GM13977 (cell line): ENCODE data around the gene SH2B3.
"Not testable (repeated sequence)": the region's sequence is repeated elsewhere in the genome, so short reads cannot be mapped to it uniquely, and the experiment has no call there.

Experiments used
- DNase-seq: peaks from one replicate; pipeline ENCODE4 v3.0.0; 2012; ENCODE audit warnings: low spot score
- in situ Hi-C: fragments of 300-500 bp; cut with MboI; formaldehyde crosslinking; loops from one replicate; pipeline ENCODE4 v1.12.0; 2022; ENCODE audit warnings: low sequenced_read_pairs, low pct_unique_long_range_greater_than_20kb, mixed read lengths, inconsistent platforms; ENCODE audit not compliant: unreplicated experiment
- TF ChIP-seq, protein P1 (sequence below): IDR thresholded peaks from 2 replicates; pipeline ENCODE4 v1.5.1; 2012; ENCODE audit warnings: mild to moderate bottlenecking, control low read depth; ENCODE audit not compliant: insufficient read depth; ENCODE audit errors: extremely low read depth, missing control alignments

The SH2B3 gene

DNA sequence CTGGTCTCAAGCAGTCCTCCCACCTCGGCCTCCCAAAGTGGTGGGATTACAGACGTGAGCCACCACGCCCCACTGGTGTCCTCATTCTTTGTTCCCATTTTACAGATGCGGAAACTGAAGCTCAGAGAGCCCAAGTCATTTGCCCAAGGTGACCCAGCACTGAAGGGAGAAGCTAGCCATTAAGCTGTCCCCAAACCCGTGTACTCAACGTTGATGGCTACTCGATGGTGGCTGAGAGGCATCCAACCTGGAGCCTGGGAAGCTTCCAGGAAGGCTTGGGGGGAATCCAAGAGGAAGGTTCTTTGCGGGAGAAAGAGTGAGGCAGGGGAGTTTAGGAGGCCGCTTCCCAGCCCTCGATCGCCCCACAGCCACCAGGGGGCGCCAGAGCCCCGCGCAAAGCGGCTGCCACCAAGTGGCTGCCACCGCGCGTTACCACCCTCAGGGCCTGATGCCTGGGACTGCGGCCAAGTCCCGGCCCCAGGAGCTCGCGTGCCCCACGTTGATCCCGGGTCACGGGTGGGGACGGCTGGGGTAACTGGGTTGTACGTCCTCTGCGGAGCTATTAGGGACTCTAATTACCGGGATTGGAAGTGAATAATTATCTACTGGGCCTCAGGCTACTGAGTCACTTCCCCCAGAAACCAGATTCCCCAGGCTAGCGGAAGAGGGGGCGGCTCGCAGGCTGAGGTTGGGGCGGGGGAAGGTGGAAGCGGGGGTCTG, 8.8 kb upstream of the SH2B3 start:
- TF ChIP-seq, protein P1, sequence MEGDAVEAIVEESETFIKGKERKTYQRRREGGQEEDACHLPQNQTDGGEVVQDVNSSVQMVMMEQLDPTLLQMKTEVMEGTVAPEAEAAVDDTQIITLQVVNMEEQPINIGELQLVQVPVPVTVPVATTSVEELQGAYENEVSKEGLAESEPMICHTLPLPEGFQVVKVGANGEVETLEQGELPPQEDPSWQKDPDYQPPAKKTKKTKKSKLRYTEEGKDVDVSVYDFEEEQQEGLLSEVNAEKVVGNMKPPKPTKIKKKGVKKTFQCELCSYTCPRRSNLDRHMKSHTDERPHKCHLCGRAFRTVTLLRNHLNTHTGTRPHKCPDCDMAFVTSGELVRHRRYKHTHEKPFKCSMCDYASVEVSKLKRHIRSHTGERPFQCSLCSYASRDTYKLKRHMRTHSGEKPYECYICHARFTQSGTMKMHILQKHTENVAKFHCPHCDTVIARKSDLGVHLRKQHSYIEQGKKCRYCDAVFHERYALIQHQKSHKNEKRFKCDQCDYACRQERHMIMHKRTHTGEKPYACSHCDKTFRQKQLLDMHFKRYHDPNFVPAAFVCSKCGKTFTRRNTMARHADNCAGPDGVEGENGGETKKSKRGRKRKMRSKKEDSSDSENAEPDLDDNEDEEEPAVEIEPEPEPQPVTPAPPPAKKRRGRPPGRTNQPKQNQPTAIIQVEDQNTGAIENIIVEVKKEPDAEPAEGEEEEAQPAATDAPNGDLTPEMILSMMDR, result peak; percentile 98
- DNase-seq, result peak; percentile 85
- in situ Hi-C loops, result loop anchor here (10.0 kb wide), 1 partner anchor 138 kb away; no protein-coding TSS in a partner anchor

DNA sequence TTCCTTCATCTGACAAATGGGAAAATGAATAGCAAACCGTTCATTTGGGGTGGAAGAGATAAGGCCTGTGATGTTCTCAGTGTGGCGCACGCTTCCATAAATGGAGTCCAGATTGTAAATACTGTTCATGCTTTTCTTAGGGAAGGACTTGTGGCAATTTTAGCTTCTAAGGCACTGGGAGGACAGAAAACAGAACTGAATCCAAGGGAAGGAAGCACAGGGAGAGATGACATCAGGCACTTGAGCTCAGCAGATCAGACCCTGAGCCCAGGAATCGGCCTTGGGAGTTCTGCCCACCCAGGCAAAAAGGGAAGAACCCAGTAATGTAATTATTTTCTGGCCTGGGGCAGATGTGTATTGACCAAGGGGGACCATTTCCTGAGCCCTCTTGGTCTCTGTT, 7.2 kb upstream of the SH2B3 start:
- in situ Hi-C loops, result loop anchor here (10.0 kb wide), 1 partner anchor 136 kb away; no protein-coding TSS in a partner anchor
- TF ChIP-seq, protein P1, result no peak
- DNase-seq, result no peak

DNA sequence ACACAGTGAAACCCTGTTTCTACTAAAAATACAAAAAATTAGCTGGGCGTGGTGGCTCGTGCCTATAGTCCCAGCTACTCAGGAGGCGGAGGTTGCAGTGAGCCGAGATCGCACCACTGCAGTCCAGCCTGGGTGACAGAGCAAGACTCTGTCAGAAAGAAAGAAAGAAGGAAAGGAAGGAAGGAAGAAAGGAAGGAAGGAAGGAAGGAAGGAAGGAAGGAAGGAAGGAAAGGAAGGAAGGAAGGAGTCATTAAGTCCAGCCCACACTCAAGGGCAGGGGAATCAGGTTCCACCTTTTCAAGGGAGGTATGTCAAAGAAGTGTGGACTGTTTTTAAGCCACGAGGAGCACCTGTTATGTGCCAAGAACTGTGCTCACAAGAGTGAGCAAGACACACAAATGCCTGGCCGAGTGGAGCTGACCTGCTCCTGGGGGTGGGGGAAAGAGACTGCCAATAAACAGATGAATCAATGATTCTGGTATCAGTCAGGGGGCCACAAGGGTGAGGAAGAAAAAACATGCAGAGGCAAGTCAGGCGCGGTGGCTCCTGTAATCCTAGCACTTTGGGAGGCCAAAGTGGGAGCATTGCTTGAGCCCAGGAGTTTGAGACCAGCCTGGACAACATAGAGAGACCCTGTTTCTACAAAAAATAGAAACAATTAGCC, 5.8 kb upstream of the SH2B3 start:
- in situ Hi-C loops, result loop anchor here (5.0 to 10.0 kb wide), 2 partner anchors 47 to 135 kb away; no protein-coding TSS in a partner anchor
- not testable (repeated sequence) for DNase-seq

DNA sequence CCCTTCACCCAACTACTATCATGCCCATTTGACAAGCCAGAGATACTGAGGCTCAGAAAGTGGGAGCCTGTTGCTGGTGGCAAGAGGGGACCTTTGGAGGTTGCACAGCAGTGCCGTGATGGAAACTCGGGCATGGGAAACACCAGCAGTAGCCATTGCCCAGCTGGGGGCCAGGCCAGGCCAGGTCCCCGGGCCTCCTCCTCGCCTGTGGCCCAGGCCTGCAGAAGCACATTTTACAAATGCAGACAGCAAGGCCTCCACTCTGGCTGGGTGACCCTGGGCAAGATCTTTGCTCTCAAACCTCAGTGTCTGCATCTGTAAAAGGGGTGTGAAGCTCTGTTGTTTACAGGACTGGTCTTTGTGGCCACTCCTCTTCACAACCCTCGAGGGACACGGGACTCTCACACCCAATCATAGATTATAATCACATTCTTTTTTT, 4.5 kb upstream of the SH2B3 start:
- no peak for DNase-seq
- TF ChIP-seq, protein P1, result no peak
- in situ Hi-C loops, result loop anchor here (5.0 kb wide), 1 partner anchor 46 kb away; no protein-coding TSS in a partner anchor

DNA sequence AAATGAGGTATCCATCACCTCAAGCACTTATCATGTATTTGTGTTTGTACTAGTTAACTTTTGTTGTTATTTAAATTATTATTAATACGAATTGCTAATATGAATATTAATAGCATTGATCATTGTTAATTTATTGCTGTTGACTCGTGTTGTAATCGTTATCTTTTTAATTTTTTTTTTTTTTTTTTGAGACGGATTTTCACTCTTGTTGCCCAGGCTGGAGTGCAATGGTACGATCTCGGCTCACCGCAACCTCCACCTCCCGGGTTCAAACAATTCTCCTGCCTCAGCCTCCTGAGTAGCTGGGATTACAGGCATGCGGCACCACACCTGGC, 3.3 kb upstream of the SH2B3 start:
- not testable (repeated sequence) for DNase-seq
- in situ Hi-C loops, result loop anchor here (5.0 kb wide), 1 partner anchor 45 kb away; no protein-coding TSS in a partner anchor

DNA sequence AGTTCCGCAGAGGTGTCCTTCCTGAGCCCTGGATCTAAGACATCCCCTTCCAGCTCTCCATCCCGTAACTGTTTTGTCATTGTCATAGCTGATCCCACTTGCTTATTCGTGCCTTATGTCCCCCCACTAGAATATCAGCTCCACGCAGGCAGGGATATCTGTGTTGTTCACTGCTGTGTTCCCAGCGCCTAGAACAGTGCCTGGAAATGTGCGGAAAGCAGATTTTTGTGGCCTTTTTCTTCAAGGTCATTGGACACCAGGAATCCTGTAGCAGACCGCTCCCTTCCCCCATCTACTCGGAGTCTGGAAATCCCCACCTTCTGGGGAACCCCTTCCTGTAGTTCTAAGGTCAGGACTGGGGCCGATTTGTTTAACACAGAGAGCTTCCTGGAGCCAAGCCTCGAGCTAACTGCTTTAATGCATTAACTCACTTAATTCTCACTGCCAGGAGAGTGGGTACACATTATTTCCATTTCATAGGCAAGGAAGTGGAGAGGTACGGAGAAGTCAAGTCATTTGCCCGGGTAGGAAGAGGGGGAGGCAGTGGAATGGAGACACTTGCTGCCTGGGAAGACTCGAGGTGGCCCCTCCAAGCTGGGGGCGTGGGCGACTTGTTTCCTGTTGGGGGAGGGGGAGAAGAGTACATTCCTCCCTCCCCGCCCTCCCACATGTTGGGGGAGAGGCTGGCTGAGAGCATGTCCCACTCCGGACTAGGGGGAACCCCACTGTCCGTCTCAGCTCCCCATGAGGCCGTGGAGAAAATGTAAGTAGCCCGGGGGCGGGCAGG, 1.2 kb upstream of the SH2B3 start:
- peak; percentile 65 for DNase-seq
- TF ChIP-seq, protein P1, result no peak
- in situ Hi-C loops, result loop anchor here (5.0 kb wide), 1 partner anchor 43 kb away; no protein-coding TSS in a partner anchor

DNA sequence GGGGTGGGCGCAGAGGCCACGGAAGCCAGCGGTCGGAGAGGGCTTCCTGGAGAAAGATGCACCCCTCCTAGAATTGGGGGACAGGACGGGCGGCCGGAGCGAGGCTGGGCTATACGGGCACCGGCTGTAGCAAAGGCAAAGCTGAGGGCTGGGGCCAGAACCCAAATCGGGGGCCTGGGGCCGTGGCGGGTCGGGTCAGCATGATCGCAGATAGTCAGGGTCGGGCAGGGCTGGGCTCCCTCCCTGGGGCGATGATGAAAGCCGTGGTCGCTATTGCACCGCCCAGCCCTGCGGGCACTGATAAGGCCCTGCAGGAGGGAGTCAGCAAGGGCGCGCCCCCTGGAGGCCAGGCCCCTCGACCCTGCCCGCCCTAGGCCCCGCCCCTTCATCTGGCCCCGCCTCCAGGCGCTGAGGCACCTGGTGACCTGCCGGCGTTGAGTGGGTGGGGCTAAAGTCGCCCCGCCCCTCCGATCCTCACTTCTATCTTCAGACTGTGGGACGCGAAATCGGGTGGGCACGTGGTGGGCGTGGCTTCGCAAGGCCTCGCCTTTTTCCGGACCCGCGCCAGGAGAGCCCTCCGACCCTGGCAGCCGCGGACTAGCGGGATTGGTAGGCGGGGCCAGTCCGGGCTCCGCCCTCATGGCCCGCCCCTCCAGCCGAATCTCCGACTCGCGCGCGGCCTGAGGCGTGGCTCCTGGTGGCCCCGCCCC, 419 bp upstream of the SH2B3 start:
- in situ Hi-C loops, result no loop called here
- DNase-seq, result peak; percentile 98
- TF ChIP-seq, protein P1, result peak; percentile 61
